Smooth muscle cell (in vitro differentiated cells): ENCODE measurements around the gene SHISAL1. TPM values are rescaled to one million over a fixed set of nuclear protein-coding genes. Genes with fewer than 3 reads are reported as not detected.

Experiments used
- DNase-seq: peaks from one replicate; lab custom pipeline; 2025; ENCODE audit not compliant: unreplicated experiment; lab: John Stamatoyannopoulos, UW
- H2AFZ ChIP-seq: fragments of 200-600 bp; sonication (generic); 2 replicates; pipeline ENCODE4 v1.6.0; 2016; ENCODE audit warnings: antibody characterized with exemption, low read depth, mild to moderate bottlenecking
- H3F3A ChIP-seq: fragments of 200-600 bp; sonication (generic); 2 replicates; pipeline ENCODE4 v1.6.0; 2017; ENCODE audit warnings: antibody characterized with exemption, low read depth
- H3K27ac ChIP-seq: fragments of 200-600 bp; sonication (generic); 2 replicates; pipeline ENCODE4 v1.5.1; 2016; ENCODE audit warnings: low read depth, mild to moderate bottlenecking
- H3K27me3 ChIP-seq: fragments of 200-600 bp; sonication (generic); 2 replicates; pipeline ENCODE4 v1.6.1; 2016; ENCODE audit warnings: low read depth, mild to moderate bottlenecking
- H3K36me3 ChIP-seq: fragments of 200-600 bp; sonication (generic); 2 replicates; pipeline ENCODE4 v1.5.1; 2016; ENCODE audit warnings: low read depth
- H3K4me1 ChIP-seq: fragments of 200-600 bp; sonication (generic); 2 replicates; pipeline ENCODE4 v1.5.1; 2016; ENCODE audit warnings: low read depth
- H3K4me2 ChIP-seq: fragments of 200-600 bp; sonication (generic); 2 replicates; pipeline ENCODE4 v1.6.0; 2016; ENCODE audit warnings: mild to moderate bottlenecking
- H3K4me3 ChIP-seq: fragments of 200-600 bp; sonication (generic); 2 replicates; pipeline ENCODE4 v1.5.1; 2016; ENCODE audit warnings: mild to moderate bottlenecking
- H3K79me2 ChIP-seq: fragments of 200-600 bp; sonication (generic); 2 replicates; pipeline ENCODE4 v1.6.0; 2016; ENCODE audit warnings: low read depth, mild to moderate bottlenecking
- H3K9ac ChIP-seq: fragments of 200-600 bp; sonication (generic); 2 replicates; pipeline ENCODE4 v1.6.0; 2016; ENCODE audit warnings: low read depth
- H3K9me3 ChIP-seq: fragments of 200-600 bp; sonication (generic); replicated peaks from 2 replicates; pipeline ENCODE4 v1.5.1; 2016; ENCODE audit warnings: low read depth
- H4K20me1 ChIP-seq: fragments of 200-600 bp; sonication (generic); 2 replicates; pipeline ENCODE4 v1.6.0; 2016; ENCODE audit warnings: low read depth
- CTCF ChIP-seq: fragments of 200-600 bp; sonication (generic); IDR thresholded peaks from 2 replicates; pipeline ENCODE4 v1.5.1; 2017; ENCODE audit warnings: borderline replicate concordance, mild to moderate bottlenecking, antibody characterized with exemption; ENCODE audit not compliant: insufficient read depth, poor library complexity, severe bottlenecking
- WGBS: methylation state at CpG from one replicate; pipeline ENCODE4 v1.1.7; 2016; ENCODE audit warnings: low lambda C conversion rate; 5-methylcytosine and 5-hydroxymethylcytosine counted together
- polyA plus RNA-seq: library from polyadenylated mRNA; unstranded; fragments of >200 nt; fragmentation: Nextera tagmentation; extraction: Ambion mirVana; gene quantifications from 2 replicates; pipeline ENCODE4 v1.2.1, GENCODE V29; 2016
- total RNA-seq: library from RNA; depleted of rRNA; stranded (reverse); fragments of >200 nt; gene quantifications from 2 replicates; pipeline ENCODE4 v1.2.3, GENCODE V29; 2014

The SHISAL1 gene
- total and polyA plus RNA-seq, 2 experiments from 2014 or later: 0.78 to 1.9 TPM

- no peak overlapping the region for H3K4me3 ChIP-seq
- TF ChIP-seq CTCF: no peak
- H3F3A ChIP-seq: no peaks in the 10 kb centered on the region
- H3K79me2 ChIP-seq: no peaks in the 10 kb centered on the region
- no peak overlapping the region for H3K9ac ChIP-seq
- H2AFZ ChIP-seq: no peak overlapping the region
- peaks cover 19% of the 10 kb centered on the region for H3K4me1 ChIP-seq
- WGBS: 91% methylated on average over 17 of the region's 17 CpGs
- H3K27ac ChIP-seq: no peak overlapping the region
- H3K36me3 ChIP-seq: no peaks in the 10 kb centered on the region
- no peaks in the 10 kb centered on the region for H4K20me1 ChIP-seq
- H3K9me3 ChIP-seq: no peaks in the 10 kb centered on the region
- no peaks in the 10 kb centered on the region for H3K27me3 ChIP-seq
- no peak for DNase-seq
- no peak overlapping the region for H3K4me2 ChIP-seq
These were observed 34.3 kb downstream of the SHISAL1 start for GRCh38 chr22:44278243-44279068.

DNA sequence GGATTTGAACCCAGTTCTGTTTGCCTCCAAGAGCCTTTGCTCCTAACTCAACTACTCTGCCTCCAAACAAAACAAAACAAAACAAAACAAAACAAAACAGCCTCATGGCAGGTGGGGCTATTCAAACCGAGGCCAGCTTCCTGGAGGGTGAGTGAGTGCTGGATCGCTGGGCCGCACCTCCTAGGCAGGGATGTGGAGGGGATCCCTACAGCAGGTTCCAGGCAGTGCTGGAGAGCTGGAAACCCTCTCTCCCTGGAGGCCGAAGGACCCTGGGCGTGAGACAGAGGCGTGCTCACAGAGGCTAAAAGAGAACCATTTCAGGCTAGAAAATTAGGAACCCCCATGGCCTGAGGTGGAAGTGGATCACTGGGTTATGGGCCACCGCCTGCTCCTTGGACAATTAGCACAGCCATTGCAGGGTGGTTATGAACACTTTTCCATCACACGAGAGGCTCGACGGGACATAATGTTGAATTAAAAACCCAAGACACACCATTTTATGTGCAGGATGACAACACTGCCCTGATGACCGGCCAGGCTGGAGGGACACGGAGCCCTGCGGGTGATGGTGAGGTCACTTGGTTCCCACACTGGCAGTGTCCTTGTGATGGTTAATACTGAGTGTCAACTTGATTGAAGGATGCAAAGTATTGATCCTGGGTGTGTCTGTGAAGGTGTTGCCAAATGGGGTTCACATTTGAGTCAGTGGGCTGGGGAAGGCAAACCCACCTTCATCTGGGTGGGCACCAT, 35.2 kb downstream of the SHISAL1 start:
- Histone ChIP-seq H2AFZ (no peak overlapping the region), H3K79me2 (no peaks in the 10 kb centered on the region), H3K9ac (no peak overlapping the region), H3K4me3 (no peak overlapping the region), H4K20me1 (no peaks in the 10 kb centered on the region), H3K4me2 (no peak overlapping the region), H3K27ac (no peak overlapping the region), H3K4me1 (peaks cover 19% of the 10 kb centered on the region), H3K27me3 (no peaks in the 10 kb centered on the region), H3F3A (no peaks in the 10 kb centered on the region), H3K36me3 (no peaks in the 10 kb centered on the region), H3K9me3 (no peaks in the 10 kb centered on the region)
- WGBS: 93% methylated on average over 13 of the region's 13 CpGs
- DNase-seq: no peak
- TF ChIP-seq CTCF: no peak

DNA sequence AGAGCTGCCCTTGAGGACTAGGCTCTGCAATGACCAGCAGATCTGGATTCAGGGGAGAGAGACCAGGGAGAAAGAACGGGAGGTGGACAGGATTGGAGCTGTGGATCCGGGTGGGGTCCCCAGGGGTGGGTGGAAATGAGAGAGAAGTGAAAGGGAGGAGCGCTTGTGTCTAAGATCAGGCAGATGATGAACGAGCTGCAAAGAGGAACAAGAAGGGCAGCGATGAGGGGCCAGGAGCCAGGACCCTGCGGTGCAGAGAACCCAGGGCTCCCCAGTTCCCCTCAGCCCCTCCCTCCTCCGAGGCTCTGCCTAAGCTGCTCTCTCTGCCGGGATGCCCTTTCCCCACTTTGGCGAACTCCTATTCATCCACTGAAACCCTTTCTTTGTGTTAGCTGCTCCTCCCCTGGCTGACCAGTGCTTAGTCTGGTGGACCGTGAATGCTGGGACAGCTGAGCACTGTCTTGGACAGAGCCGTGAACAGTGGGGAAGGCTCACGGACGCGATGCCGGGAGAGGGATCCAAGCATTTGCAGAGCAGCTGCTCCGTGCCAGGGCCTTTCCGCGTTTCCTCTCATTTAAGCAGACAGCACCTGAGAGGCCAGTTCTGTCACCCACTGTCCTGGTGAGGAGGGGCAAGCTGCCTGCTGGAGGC, 35.9 kb downstream of the SHISAL1 start:
- Histone ChIP-seq H3K27ac (no peak overlapping the region), H3K27me3 (no peaks in the 10 kb centered on the region), H3K4me2 (no peak overlapping the region), H3F3A (no peaks in the 10 kb centered on the region), H3K79me2 (no peaks in the 10 kb centered on the region), H2AFZ (no peak overlapping the region), H3K9me3 (no peaks in the 10 kb centered on the region), H3K4me3 (no peak overlapping the region), H3K9ac (no peak overlapping the region), H3K36me3 (no peaks in the 10 kb centered on the region), H4K20me1 (no peaks in the 10 kb centered on the region), H3K4me1 (peaks cover 24% of the 10 kb centered on the region)
- DNase-seq: no peak
- WGBS: 92% methylated on average over 18 of the region's 18 CpGs
- TF ChIP-seq CTCF: no peak
